Hepatocyte (in vitro differentiated cells): ENCODE results near the gene CORO6.

Experiments
- EZH2 ChIP-seq: fragments of 200-600 bp; sonication (generic); IDR thresholded peaks from 2 replicates; pipeline ENCODE4 v1.6.1; 2016; ENCODE audit warnings: antibody characterized with exemption, mild to moderate bottlenecking, borderline replicate concordance
- EZH2phosphoT487 ChIP-seq: fragments of 200-600 bp; sonication (generic); IDR thresholded peaks from one replicate; pipeline ENCODE4 v1.6.1; 2018; ENCODE audit warnings: antibody characterized with exemption, mild to moderate bottlenecking, low read depth, moderate library complexity; ENCODE audit not compliant: unreplicated experiment, severe bottlenecking
- TF ChIP-seq, protein P1 (sequence below): fragments of 200-600 bp; sonication (generic); IDR thresholded peaks from 2 replicates; pipeline ENCODE4 v1.5.1; 2016; ENCODE audit warnings: antibody characterized with exemption, mild to moderate bottlenecking; ENCODE audit not compliant: poor library complexity

DNA sequence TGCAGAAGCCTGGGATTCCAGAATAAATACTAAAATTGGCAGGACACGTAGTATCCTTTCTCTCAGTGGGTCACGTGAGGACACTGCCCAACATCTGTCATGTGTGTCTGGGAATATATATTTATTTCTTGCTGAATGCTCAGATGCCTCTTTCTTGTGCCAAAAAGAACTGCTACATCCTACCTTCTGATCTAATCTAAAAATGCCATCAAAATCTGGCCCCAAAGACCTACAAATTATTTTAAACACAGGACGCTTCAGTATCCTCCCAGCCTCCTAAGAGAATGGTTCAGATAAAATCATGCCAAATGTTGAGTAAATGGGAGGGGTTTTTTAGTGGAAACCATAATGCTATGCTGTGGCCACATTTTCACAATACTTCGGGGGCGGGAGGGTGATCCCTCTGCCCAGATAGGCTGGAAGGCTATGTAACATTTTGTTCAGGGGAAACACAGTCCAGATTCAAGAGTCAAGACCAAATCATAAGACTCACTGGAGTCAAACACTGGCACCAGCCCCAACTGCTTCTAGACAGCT is 22.9 kb upstream of the CORO6 start:
- TF ChIP-seq, protein P1, sequence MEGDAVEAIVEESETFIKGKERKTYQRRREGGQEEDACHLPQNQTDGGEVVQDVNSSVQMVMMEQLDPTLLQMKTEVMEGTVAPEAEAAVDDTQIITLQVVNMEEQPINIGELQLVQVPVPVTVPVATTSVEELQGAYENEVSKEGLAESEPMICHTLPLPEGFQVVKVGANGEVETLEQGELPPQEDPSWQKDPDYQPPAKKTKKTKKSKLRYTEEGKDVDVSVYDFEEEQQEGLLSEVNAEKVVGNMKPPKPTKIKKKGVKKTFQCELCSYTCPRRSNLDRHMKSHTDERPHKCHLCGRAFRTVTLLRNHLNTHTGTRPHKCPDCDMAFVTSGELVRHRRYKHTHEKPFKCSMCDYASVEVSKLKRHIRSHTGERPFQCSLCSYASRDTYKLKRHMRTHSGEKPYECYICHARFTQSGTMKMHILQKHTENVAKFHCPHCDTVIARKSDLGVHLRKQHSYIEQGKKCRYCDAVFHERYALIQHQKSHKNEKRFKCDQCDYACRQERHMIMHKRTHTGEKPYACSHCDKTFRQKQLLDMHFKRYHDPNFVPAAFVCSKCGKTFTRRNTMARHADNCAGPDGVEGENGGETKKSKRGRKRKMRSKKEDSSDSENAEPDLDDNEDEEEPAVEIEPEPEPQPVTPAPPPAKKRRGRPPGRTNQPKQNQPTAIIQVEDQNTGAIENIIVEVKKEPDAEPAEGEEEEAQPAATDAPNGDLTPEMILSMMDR, result no peak
- TF ChIP-seq EZH2, result no peak
- TF ChIP-seq EZH2phosphoT487, result no peak
